GM11168 (cell line): ENCODE measurements around the gene SKOR1.

Experiments used
- in situ Hi-C: fragments of 300-500 bp; cut with MboI; formaldehyde crosslinking; loops from one replicate; pipeline ENCODE4 v1.12.0; 2022; ENCODE audit warnings: low sequenced_read_pairs; ENCODE audit not compliant: unreplicated experiment

Gene SKOR1

GRCh38 chr15:67828969-67829646 is 3.8 kb downstream of the SKOR1 start:
- in situ Hi-C loops = no loop called here

DNA sequence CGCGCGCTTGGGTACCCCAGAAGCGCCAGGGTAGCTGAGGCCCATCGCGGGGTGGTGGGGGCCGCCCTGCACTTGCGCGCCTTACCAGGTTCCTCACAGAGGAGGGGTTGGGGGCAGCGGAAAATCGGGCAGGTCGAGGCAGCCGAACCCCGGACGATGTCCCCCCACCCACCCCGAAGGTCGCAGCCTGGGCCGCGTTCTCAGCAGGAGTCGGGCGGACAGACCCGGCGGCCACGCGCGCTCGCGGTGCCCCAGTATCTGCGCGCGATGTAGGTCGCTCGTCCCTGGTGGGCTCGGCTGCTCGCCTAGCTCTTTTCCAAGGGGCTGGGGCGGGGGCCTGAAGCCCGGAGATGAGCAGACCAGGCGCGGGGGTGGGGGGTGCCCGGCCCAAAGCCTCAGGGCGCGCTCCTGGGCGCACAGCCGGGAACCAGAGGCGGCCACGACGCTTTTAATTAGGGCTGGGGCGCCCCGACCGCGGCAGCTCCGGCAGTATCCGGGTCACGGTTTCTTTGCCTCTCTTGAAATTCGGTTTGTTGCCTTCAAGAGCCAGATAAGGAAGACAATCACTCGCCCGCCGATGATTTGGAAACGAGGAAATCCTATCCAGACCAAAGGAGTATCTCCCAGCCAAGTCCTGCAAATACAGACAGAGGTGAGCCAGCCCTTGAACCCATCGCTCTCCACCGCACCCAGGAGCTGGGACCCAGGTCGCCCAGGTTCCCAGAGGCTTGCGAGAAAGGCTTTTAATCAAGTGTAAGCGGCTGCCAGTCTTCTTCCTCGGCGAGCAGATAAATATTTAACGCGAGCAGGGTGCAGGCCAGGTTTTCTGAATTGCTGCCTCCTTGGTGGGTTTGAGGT is 4.6 kb downstream of the SKOR1 start:
- in situ Hi-C loops = loop anchor here (10.0 kb wide), 1 partner anchor 45 kb away; no protein-coding TSS in a partner anchor

- in situ Hi-C loops = loop anchor here (10.0 kb wide), 1 partner anchor 47 kb away; no protein-coding TSS in a partner anchor
Observed at GRCh38 chr15:67831363-67831762, 6.1 kb downstream of the SKOR1 start.

GRCh38 chr15:67832031-67832551 is 6.8 kb downstream of the SKOR1 start:
- in situ Hi-C loops = loop anchor here (10.0 kb wide), 1 partner anchor 47 kb away; no protein-coding TSS in a partner anchor

DNA sequence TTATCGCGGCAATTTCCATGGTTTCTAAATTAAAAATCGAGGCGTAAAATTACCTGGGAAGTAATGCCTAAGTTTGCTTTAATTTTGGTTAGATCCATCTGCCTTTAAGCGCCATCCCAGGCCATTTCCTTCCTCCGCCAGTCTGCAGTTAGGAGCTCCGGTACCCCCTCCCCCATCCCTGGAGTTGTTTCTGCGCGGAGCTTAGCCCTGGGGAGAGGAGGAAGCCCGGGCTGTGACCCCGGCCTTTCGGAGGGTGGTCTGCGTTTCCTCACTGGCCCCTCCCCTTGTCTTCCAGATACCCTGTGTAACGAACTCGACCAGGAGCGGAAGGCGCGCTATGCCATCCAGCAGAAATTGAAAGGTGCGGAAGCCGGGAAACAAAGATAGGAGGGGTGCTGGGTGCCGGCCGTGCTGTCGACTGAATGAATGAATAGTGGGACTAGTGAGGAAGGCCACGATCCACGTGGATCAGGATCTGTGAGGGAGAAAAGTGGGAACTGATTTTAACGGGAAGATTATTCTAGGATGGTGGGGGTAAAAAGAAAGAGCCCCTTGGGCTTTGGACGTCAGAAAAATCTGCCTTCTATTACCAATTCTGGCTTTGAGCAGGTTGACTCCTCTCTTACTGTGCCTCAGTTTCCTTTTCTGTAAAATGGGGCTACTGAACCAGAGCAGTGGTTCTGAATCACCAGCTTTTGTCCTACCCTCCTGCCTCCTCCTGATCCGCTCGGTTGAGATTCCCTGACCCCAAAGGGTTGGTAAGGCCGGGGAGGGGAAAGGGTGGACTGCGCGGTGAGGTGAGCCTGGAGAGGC is 7.8 kb downstream of the SKOR1 start:
- in situ Hi-C loops = loop anchor here (10.0 kb wide), 1 partner anchor 48 kb away; no protein-coding TSS in a partner anchor

- in situ Hi-C loops = loop anchor here (10.0 kb wide), 1 partner anchor 49 kb away; no protein-coding TSS in a partner anchor
Observed at GRCh38 chr15:67833710-67834511, 8.6 kb downstream of the SKOR1 start.

DNA sequence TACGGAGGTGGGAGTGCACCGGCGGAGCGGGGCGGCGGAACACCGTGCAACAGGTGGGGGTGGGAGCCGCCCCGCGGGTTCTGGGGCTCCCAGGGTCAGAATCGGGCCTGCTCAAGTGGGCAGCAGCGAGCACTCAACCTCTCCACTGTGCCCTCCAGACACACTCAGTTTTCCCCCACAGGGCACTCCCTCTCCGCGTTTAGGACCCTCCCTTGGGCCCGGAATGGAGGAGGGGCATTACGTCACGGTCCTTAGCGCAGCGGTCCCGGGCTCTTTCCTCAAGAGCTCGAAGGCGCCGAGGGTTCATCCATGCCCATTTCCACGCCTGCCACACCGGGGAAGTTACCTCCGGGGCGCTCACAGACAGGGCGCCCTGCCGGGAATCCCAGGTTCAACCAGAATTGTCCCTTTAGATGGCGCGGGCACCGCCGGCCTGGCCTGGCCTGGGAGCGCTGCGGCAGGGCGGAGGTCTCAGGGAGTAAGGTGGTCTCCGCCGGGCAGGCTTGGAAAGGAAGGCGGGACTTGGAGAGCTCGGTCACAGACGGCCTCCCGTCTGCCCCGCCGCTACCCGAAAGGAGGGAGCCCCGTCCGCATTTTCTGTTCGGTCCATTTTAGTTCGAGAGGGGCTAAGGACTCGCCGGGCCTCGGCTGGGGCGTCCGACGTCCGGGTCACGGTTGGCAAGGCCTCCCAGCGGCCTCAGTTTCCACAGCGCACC is 9.4 kb downstream of the SKOR1 start:
- in situ Hi-C loops = loop anchor here (5.0 to 10.0 kb wide), 2 partner anchors 50 to 377 kb away; no protein-coding TSS in a partner anchor

DNA sequence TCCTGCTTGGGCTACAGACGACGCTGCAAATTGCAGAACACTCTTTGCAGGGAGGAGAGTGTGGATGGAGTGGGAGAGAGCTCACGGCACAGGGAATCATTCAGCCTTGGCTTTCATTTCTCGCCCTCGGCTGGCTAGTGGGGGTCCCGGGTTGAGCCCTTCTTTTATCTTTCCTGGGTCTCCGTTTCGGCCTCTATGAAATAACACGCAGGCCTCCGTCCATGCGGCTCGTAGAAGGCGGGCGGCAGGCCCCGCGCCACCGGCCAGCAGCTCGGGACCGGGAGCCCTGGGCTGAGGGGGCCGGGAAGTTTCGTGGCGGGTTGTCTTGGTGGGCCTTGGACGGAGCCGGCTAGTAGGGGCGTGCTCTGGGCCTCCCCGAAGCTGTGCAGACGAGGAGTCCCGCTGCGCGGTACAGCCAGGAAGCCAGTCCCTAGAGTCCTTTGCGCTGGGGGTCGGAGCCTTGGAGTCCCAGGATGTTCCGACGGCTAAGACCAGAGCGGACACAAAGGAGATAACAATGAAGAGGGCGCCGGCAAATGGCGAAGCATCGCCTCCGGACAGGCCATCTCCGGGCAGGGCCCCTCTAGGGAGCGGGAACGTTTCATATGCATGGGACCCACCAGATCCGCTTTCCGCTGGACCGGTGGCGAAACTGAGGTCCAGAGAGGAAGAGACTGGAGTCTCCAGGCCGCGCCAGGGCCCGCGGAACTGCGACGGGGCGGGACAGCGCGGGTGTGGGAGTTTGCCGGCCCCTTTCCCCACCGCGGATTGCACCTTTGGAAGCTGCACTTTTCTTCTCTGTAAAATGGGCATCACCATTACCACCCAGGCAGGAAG is 10.2 kb downstream of the SKOR1 start:
- in situ Hi-C loops = loop anchor here (5.0 to 10.0 kb wide), 2 partner anchors 51 to 378 kb away; no protein-coding TSS in a partner anchor

- in situ Hi-C loops = loop anchor here (5.0 to 10.0 kb wide), 2 partner anchors 51 to 379 kb away; no protein-coding TSS in a partner anchor
Observed at GRCh38 chr15:67836134-67836455, 10.8 kb downstream of the SKOR1 start.

DNA sequence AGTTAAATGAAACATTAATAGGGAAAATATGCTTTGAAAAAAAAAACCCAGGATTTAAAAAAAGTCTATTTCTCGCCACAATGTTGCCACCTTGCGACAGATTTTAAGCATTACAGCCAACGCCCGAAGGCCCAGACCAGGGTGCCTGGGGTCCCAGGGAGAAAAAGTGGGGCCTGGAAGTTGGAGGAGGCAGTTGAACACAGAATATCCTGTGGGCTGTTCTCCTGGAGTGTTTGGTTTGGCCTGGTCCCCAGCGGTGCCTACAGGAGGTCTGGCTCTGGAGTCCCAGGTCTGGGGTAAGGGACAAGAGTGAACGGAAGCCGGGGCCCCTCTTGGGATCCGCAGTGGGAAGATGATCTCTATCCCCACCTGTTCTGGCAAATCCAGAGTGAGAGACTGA is 11.2 kb downstream of the SKOR1 start:
- in situ Hi-C loops = loop anchor here (5.0 to 10.0 kb wide), 2 partner anchors 52 to 379 kb away; no protein-coding TSS in a partner anchor

- in situ Hi-C loops = loop anchor here (5.0 to 10.0 kb wide), 2 partner anchors 52 to 380 kb away; no protein-coding TSS in a partner anchor
Observed at GRCh38 chr15:67836955-67837354, 11.6 kb downstream of the SKOR1 start.

GRCh38 chr15:67838789-67839332 is 13.6 kb downstream of the SKOR1 start:
- in situ Hi-C loops = loop anchor here (5.0 to 10.0 kb wide), 2 partner anchors 54 to 382 kb away; no protein-coding TSS in a partner anchor

GRCh38 chr15:67839499-67839928 is 14.2 kb downstream of the SKOR1 start:
- in situ Hi-C loops = loop anchor here (5.0 to 10.0 kb wide), 2 partner anchors 55 to 382 kb away; no protein-coding TSS in a partner anchor

GRCh38 chr15:67839929-67840748 is 14.8 kb downstream of the SKOR1 start, which contains the start of gene RNU6-1:
TSS of gene RNU6-1 (minus strand) at chr15:67840045.
- in situ Hi-C loops = loop anchor here (5.0 to 10.0 kb wide), 2 partner anchors 55 to 383 kb away; no protein-coding TSS in a partner anchor

GRCh38 chr15:67840749-67841512 is 15.6 kb downstream of the SKOR1 start:
- in situ Hi-C loops = no loop called here

DNA sequence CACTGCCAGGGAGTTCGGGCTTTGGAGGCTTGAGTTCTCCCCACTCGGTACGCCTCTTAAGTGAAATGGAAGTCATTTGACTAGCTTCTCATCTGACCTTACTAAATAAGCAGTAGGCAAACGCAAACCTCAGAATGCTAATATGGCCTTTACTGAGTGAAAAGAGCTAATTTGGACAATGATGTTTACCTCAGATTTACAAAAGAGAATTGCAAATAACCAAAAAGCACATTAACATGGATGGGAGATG is 16.1 kb downstream of the SKOR1 start:
- in situ Hi-C loops = no loop called here
